Ramos (cell line): ENCODE results near the gene AASDH.

Experiments used
- in situ Hi-C: fragments of 300-500 bp; cut with MboI; formaldehyde crosslinking; loops from one replicate; pipeline ENCODE4 v1.14.3; 2022; ENCODE audit warnings: low sequenced_read_pairs; ENCODE audit not compliant: unreplicated experiment

AASDH gene

GRCh38 chr4:56387023-56388001 lies at the start of gene AASDH:
AASDH (minus strand) TSS chr4:56387491; CDS start chr4:56384299, 3,192 bp downstream.
- in situ Hi-C loops, result no loop called here

GRCh38 chr4:56435140-56435926 lies 48.0 kb upstream of the AASDH start, which contains the start of gene PPAT:
PPAT (minus strand) TSS chr4:56435615; CDS start chr4:56435477, 138 bp downstream.
- in situ Hi-C loops, result no loop called here

GRCh38 chr4:56434599-56435139 lies 47.4 kb upstream of the AASDH start:
- in situ Hi-C loops, result no loop called here

GRCh38 chr4:56433280-56433679 lies 46.0 kb upstream of the AASDH start:
- in situ Hi-C loops, result no loop called here

GRCh38 chr4:56430203-56430602 lies 42.9 kb upstream of the AASDH start:
- in situ Hi-C loops, result no loop called here

- in situ Hi-C loops, result no loop called here
Measured at GRCh38 chr4:56427179-56427578, 39.9 kb upstream of the AASDH start.

- in situ Hi-C loops, result no loop called here
Measured at GRCh38 chr4:56426273-56426672, 39.0 kb upstream of the AASDH start.

GRCh38 chr4:56425518-56425917 lies 38.2 kb upstream of the AASDH start:
- in situ Hi-C loops, result no loop called here

GRCh38 chr4:56424697-56425514 lies 37.6 kb upstream of the AASDH start:
- in situ Hi-C loops, result no loop called here

GRCh38 chr4:56424176-56424575 lies 36.9 kb upstream of the AASDH start:
- in situ Hi-C loops, result no loop called here

GRCh38 chr4:56417396-56417795 lies 30.1 kb upstream of the AASDH start:
- in situ Hi-C loops, result no loop called here

- in situ Hi-C loops, result no loop called here
Measured at GRCh38 chr4:56416349-56416748, 29.1 kb upstream of the AASDH start.

- in situ Hi-C loops, result no loop called here
Measured at GRCh38 chr4:56414135-56414670, 26.9 kb upstream of the AASDH start.

- in situ Hi-C loops, result no loop called here
Measured at GRCh38 chr4:56410247-56411062, 23.2 kb upstream of the AASDH start.

- in situ Hi-C loops, result no loop called here
Measured at GRCh38 chr4:56409511-56410090, 22.3 kb upstream of the AASDH start.

GRCh38 chr4:56408978-56409377 lies 21.7 kb upstream of the AASDH start:
- in situ Hi-C loops, result no loop called here

GRCh38 chr4:56406151-56406550 lies 18.9 kb upstream of the AASDH start:
- in situ Hi-C loops, result no loop called here

- in situ Hi-C loops, result no loop called here
Measured at GRCh38 chr4:56405016-56405415, 17.7 kb upstream of the AASDH start.
